DND-41 (cell line): ENCODE data around the gene CXCL16.

Source experiments
- EZH2 ChIP-seq: IDR thresholded peaks from 3 replicates; pipeline ENCODE4 v1.6.1; 2012; ENCODE audit warnings: borderline replicate concordance, low read depth, mild to moderate bottlenecking, moderate library complexity, low read length, inconsistent platforms; ENCODE audit not compliant: severe bottlenecking
- TF ChIP-seq, protein P1 (sequence below): IDR thresholded peaks from 2 replicates; pipeline ENCODE4 v1.5.1; 2012; ENCODE audit warnings: borderline replicate concordance, low read length, moderate library complexity, mild to moderate bottlenecking; ENCODE audit not compliant: poor library complexity, severe bottlenecking; ENCODE audit errors: extremely low read depth

DNA sequence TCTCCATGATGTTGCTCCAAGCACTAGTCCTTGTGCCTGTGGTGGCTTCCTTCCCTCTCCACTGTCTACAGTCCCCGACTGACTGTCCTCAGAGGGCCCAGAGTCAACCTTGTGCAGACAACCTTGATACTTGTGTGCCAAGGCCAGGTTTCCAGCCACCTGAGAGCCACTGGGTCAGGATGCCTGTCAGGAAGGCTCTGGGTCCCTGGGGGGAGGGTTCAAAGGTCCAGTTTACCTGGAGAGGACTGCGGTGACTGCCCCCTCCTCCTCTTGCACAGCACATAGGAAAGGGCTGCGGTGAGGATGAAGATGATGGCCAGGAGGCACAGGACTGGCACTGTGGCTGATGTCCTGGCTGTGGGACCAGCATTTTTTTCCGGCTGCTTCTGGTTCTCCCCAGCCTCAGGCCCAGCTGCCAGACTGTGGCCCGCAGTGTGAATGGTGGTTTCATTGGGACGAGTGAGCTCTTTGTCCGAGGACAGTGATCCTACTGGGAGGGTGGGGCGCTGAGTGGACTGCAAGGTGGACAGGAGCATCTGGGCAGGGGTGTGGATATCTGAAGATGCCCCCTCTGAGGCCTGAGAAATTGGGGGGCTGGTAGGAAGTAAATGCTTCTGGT, 4.8 kb downstream of the CXCL16 start:
- no peak for TF ChIP-seq EZH2
- TF ChIP-seq, protein P1, sequence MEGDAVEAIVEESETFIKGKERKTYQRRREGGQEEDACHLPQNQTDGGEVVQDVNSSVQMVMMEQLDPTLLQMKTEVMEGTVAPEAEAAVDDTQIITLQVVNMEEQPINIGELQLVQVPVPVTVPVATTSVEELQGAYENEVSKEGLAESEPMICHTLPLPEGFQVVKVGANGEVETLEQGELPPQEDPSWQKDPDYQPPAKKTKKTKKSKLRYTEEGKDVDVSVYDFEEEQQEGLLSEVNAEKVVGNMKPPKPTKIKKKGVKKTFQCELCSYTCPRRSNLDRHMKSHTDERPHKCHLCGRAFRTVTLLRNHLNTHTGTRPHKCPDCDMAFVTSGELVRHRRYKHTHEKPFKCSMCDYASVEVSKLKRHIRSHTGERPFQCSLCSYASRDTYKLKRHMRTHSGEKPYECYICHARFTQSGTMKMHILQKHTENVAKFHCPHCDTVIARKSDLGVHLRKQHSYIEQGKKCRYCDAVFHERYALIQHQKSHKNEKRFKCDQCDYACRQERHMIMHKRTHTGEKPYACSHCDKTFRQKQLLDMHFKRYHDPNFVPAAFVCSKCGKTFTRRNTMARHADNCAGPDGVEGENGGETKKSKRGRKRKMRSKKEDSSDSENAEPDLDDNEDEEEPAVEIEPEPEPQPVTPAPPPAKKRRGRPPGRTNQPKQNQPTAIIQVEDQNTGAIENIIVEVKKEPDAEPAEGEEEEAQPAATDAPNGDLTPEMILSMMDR, result no peak
